Vagina (tissue), 2 donors: ENCODE data around the gene UFC1. TPM values are rescaled to one million over a fixed set of nuclear protein-coding genes. Genes with fewer than 3 reads are reported as not detected.

ENCODE experiments used
- DNase-seq, 2 donors: peaks; one replicate each; pipeline ENCODE4 v3.0.0-alpha.2; 2017; ENCODE audit errors: extremely low spot score in 2 of 2
- H3K27ac ChIP-seq: fragments of 200-600 bp; sonication (generic); one replicate; pipeline ENCODE4 v1.5.1; 2019
- H3K27me3 ChIP-seq: fragments of 200-600 bp; sonication (generic); one replicate; pipeline ENCODE4 v1.5.1; 2019
- H3K36me3 ChIP-seq, 2 donors: fragments of 200-600 bp; sonication (generic); one replicate each; pipeline ENCODE4 v1.5.1; 2017 to 2019
- H3K4me1 ChIP-seq: fragments of 200-600 bp; sonication (generic); one replicate; pipeline ENCODE4 v1.5.1; 2019
- H3K4me3 ChIP-seq, 2 donors: fragments of 200-600 bp; sonication (generic); 1 replicate in 1 of 2; 2 replicates in 1 of 2; pipeline ENCODE4 v1.5.1; 2016 to 2019
- H3K9me3 ChIP-seq: fragments of 200-600 bp; sonication (generic); one replicate; pipeline ENCODE4 v1.5.1; 2019
- POLR2A ChIP-seq, 2 donors: fragments of 450-650 bp; IDR thresholded peaks; one replicate each; pipeline ENCODE4 v1.6.1; 2017; ENCODE audit warnings: antibody characterized with exemption in 2 of 2, mild to moderate bottlenecking in 2 of 2, moderate library complexity in 2 of 2
- POLR2AphosphoS5 ChIP-seq, 2 donors: sonication (generic); formaldehyde crosslinking; IDR thresholded peaks; one replicate each; pipeline ENCODE4 v1.9.0; 2017; ENCODE audit warnings: antibody characterized with exemption in 2 of 2, mild to moderate bottlenecking in 2 of 2, low read depth in 1 of 2; ENCODE audit not compliant: insufficient read depth in 1 of 2
- intact Hi-C: fragments of 100-400 bp; cut with DNase I; formaldehyde crosslinking; loops from one replicate; pipeline ENCODE4 v1.15.1; 2023
- total RNA-seq: library from RNA; depleted of rRNA; stranded (reverse); fragments of >200 nt; gene quantifications from one replicate; pipeline ENCODE4 v1.2.3, GENCODE V29; 2016
- TF ChIP-seq, protein P1 (sequence below), 3 experiments: fragments of 450-650 bp in 2 of 3; fragments of 200-600 bp in 1 of 3; sonication (generic) in 1 of 3; IDR thresholded peaks; one replicate each; pipeline ENCODE4 v1.5.1; 2017 to 2019; ENCODE audit warnings: antibody characterized with exemption in 3 of 3, mild to moderate bottlenecking in 2 of 3, moderate library complexity in 2 of 3

The UFC1 gene
- total RNA-seq, 1 donor from 2014 or later, result 61.1 TPM

DNA sequence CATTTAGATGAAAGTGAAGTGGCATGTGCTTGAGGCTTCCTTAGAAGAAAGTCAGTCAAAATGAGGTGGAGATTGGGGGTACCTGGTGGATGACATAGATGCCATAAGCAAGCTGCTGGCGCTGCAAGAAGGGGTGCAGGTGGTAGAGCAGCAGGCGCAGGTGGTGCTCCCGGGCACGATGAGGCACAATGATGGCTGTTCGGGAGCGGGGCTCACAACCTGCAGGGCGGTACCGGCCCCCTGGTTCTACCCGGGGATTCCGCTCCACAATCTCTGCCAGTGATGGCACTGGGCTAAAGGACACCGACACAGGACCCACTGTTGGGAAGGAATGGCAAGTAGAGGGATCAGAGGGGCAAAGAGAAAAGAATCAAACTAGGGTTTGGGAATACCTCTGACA lies 21.1 kb downstream of the UFC1 start:
- H3K9me3 ChIP-seq, result no peaks in the 10 kb centered on the region
- no peaks in the 10 kb centered on the region for H3K27me3 ChIP-seq
- H3K27ac ChIP-seq, result no peak overlapping the region
- peaks cover 36% of the 10 kb centered on the region for H3K4me1 ChIP-seq
- DNase-seq, result no peak
- peaks cover 0 to 43% of the 10 kb centered on the region in 2 donors for H3K36me3 ChIP-seq
- intact Hi-C loops, result no loop called here
- no peak overlapping the region for H3K4me3 ChIP-seq
- TF ChIP-seq, protein P1, sequence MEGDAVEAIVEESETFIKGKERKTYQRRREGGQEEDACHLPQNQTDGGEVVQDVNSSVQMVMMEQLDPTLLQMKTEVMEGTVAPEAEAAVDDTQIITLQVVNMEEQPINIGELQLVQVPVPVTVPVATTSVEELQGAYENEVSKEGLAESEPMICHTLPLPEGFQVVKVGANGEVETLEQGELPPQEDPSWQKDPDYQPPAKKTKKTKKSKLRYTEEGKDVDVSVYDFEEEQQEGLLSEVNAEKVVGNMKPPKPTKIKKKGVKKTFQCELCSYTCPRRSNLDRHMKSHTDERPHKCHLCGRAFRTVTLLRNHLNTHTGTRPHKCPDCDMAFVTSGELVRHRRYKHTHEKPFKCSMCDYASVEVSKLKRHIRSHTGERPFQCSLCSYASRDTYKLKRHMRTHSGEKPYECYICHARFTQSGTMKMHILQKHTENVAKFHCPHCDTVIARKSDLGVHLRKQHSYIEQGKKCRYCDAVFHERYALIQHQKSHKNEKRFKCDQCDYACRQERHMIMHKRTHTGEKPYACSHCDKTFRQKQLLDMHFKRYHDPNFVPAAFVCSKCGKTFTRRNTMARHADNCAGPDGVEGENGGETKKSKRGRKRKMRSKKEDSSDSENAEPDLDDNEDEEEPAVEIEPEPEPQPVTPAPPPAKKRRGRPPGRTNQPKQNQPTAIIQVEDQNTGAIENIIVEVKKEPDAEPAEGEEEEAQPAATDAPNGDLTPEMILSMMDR (IDR thresholded peaks at IDR 0.05), result no peak
- TF ChIP-seq POLR2AphosphoS5 (IDR thresholded peaks at IDR 0.05; ENCODE audit: insufficient read depth in 1 of 2, low read depth in 1 of 2) (no peak), POLR2A (IDR thresholded peaks at IDR 0.05) (no peak)

DNA sequence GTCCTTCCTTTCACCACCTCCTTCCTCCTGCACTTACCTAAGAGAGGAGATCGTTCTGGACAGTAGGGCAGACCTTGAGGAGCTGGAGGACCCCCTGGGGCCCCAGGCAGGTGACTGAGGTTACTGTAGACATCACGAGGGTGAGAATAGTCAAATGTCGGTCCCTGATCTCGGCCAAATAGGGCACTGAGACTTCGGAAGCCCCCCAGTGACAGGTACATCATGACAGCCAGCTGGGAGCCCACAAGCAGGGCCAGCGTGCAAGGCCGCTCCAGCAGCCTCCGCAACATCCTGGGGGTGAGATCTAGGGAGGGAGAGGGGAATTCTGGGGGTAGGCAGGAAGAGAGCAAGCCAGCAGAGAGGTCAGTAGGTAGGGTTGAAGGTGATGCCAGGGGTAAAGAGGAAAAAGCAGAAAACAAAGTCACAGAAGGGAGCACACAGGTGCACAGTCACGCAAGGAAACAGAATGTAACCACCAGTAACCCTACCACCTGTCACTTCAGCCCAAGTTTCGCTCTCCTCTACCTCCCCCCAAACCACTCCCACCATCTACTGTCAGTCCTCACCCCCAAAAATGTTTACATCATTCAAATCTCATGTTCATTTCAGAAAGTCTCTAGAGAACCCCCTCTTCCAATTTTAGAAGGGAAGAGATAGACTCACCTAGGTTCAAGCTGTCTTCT lies 22.1 kb downstream of the UFC1 start:
- H3K36me3 ChIP-seq, result peaks cover 0 to 33% of the 10 kb centered on the region in 2 donors
- no peak for DNase-seq
- peak overlapping the region; percentile 92 for H3K27ac ChIP-seq
- intact Hi-C loops, result no loop called here
- no peaks in the 10 kb centered on the region for H3K9me3 ChIP-seq
- H3K4me1 ChIP-seq, result peaks cover 36% of the 10 kb centered on the region
- H3K4me3 ChIP-seq, result peak overlapping the region; percentile 73 to 88
- TF ChIP-seq, protein P1 (IDR thresholded peaks at IDR 0.05), result no peak
- no peak for TF ChIP-seq POLR2A (IDR thresholded peaks at IDR 0.05)
- TF ChIP-seq POLR2AphosphoS5 (IDR thresholded peaks at IDR 0.05; ENCODE audit: insufficient read depth in 1 of 2, low read depth in 1 of 2), result no peak
- H3K27me3 ChIP-seq, result no peaks in the 10 kb centered on the region

DNA sequence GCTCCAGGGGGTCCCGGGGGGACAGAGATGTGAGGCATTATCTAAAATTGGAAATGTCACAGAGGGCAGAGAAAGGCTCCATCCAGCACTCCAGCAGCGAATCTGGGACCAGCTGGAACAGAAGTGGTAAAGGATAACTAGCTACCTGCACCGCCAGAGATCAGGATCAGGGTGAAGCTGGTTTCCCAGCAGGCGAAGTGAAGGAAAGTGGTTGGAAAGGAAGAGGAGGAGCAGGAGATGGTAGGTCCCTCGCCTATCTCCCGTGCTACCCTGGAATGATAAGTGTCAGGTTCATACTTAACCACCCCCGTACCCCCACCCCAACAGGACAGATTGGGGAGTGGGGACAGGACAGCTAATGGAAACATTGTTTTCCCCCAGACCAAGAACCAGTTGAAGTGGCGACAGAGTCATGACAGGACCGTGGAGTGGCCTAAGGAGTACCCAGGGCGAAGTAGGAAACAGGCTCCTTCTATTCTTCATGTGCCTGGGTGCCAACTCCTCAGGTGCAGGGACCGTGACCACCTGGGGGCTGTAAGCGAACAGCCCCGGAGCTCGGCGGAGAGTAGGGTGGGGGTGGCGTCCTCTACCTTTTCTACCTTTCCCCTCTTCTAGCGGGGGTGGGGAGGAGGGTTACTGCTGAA lies 22.8 kb downstream of the UFC1 start:
- no peak for DNase-seq
- intact Hi-C loops, result no loop called here
- H3K4me1 ChIP-seq, result peaks cover 36% of the 10 kb centered on the region
- no peaks in the 10 kb centered on the region for H3K27me3 ChIP-seq
- TF ChIP-seq POLR2AphosphoS5 (IDR thresholded peaks at IDR 0.05; ENCODE audit: insufficient read depth in 1 of 2, low read depth in 1 of 2) (no peak), POLR2A (IDR thresholded peaks at IDR 0.05) (no peak)
- TF ChIP-seq, protein P1 (IDR thresholded peaks at IDR 0.05), result no peak
- H3K4me3 ChIP-seq, result peak overlapping the region; percentile 73 to 88
- H3K36me3 ChIP-seq, result peaks cover 0 to 26% of the 10 kb centered on the region in 2 donors
- no peaks in the 10 kb centered on the region for H3K9me3 ChIP-seq
- peak overlapping the region; percentile 92 for H3K27ac ChIP-seq

GRCh38 chr1:161177112-161177935 lies 23.5 kb downstream of the UFC1 start, which contains the start of gene B4GALT3:
TSS of gene B4GALT3 (minus strand) at chr1:161177507. CDS start at chr1:161176060, 1,447 bp downstream.
- intact Hi-C loops, result no loop called here
- no peak for DNase-seq
- H3K27me3 ChIP-seq, result no peaks in the 10 kb centered on the region
- H3K9me3 ChIP-seq, result no peaks in the 10 kb centered on the region
- peak within 1 kb of the TSS; percentile 73 to 88 for H3K4me3 ChIP-seq
- peaks cover 0 to 19% of the 10 kb centered on the region in 2 donors for H3K36me3 ChIP-seq
- peak in 1 of 2 donors; percentile 70 for TF ChIP-seq POLR2A (IDR thresholded peaks at IDR 0.05)
- peak; percentile 50 to 98 for TF ChIP-seq POLR2AphosphoS5 (IDR thresholded peaks at IDR 0.05; ENCODE audit: insufficient read depth in 1 of 2, low read depth in 1 of 2)
- TF ChIP-seq, protein P1 (IDR thresholded peaks at IDR 0.05), result no peak
- H3K4me1 ChIP-seq, result peaks cover 35% of the 10 kb centered on the region
- H3K27ac ChIP-seq, result peak within 1 kb of the TSS; percentile 92
